GM18519 (cell line): ENCODE measurements around the gene UBE2G2.

ENCODE experiments used
- ATAC-seq: cut with Tn5 transposase; IDR thresholded peaks from one replicate; pipeline ENCODE4 v1.9.1; 2021; ENCODE audit warnings: mild to moderate bottlenecking, moderate library complexity; ENCODE audit not compliant: unreplicated experiment, low FRiP score

UBE2G2 gene

GRCh38 chr21:44766818-44767354 lies 34.7 kb downstream of the UBE2G2 start:
- no peak for ATAC-seq

- no peak for ATAC-seq
These were observed 35.4 kb downstream of the UBE2G2 start for GRCh38 chr21:44766014-44766817.

- no peak for ATAC-seq
These were observed 36.2 kb downstream of the UBE2G2 start for GRCh38 chr21:44765231-44766013.

- no peak for ATAC-seq
These were observed 37.0 kb downstream of the UBE2G2 start for GRCh38 chr21:44764319-44765230.

- ATAC-seq, result no peak
These were observed 37.9 kb downstream of the UBE2G2 start for GRCh38 chr21:44763451-44764318.

DNA sequence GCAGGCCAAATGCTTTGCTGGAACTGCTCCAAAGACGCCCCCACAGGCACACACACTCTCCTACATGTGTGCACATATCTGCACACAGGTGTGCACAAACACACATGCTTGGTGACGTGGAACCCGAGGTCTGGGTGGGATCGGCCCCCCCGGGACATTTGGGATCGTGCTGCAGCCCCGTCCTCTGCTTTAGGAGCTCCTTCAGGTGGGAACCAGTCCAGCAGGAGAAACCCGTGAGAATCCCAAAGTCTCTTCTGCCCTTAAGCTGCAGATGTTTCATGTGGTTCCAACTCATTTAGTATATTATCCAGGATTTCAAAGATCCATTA lies 38.6 kb downstream of the UBE2G2 start:
- ATAC-seq, result no peak

DNA sequence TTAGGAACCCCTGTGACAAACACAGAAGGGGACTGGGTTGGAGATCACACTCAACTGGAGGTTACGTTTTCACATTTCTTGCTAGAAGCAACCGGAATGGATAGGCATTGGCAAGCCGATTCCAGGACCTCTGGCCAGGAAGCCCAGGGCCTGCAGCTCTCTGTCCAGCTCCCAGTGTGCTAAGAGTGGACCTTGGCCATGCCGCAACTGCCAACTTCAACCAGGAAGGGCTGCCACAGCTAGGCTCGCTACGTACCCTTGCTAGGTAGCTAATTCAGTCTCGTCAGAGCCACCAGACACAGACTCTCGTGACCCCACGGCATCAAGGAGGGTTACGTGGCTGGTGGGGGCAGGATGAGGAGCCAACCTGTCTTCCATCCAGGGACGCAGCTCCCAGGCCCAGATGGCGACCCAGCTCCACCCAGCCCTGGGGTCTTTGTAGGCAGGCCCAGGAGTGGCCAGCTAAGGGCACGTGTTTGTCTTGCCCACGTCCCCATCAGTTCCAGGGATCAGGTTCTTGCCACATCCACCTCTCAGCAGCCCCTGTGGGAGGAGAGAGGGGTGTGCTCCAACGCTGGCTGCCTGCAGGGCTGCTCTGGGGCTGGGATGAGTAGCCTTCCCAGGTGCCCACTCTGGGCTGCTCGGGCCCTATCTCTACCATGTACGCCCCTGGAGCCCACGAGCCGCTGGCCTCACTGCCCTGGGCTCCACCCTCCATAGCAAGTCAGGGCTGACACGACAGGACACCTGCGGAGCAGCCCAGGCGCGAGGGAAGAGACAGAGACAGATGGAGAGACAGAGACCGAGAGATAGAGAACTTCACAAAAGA lies 39.2 kb downstream of the UBE2G2 start:
- no peak for ATAC-seq

DNA sequence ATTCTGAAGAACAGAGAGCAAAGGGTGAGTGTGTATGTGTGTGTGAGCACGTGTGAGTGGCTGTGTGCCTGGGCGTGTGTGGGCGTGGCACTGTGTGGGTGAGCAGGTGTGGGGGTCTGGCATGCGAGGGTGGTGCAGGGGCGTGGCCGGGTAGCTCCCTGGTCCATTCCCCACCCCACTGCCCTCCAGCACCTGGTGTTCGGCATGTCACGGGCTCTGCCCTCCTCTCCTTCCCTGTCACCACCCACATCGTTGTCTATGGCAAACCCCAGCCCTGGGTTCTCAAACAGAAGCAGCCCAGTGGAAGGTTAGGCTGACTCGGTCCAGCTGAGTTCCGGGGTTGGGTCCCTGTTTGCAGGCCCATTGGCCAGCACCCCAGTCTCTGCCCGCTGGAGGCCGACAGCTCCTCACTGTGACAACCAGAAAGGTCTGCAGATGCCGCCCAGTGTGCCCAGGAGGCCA lies 39.8 kb downstream of the UBE2G2 start:
- no peak for ATAC-seq

DNA sequence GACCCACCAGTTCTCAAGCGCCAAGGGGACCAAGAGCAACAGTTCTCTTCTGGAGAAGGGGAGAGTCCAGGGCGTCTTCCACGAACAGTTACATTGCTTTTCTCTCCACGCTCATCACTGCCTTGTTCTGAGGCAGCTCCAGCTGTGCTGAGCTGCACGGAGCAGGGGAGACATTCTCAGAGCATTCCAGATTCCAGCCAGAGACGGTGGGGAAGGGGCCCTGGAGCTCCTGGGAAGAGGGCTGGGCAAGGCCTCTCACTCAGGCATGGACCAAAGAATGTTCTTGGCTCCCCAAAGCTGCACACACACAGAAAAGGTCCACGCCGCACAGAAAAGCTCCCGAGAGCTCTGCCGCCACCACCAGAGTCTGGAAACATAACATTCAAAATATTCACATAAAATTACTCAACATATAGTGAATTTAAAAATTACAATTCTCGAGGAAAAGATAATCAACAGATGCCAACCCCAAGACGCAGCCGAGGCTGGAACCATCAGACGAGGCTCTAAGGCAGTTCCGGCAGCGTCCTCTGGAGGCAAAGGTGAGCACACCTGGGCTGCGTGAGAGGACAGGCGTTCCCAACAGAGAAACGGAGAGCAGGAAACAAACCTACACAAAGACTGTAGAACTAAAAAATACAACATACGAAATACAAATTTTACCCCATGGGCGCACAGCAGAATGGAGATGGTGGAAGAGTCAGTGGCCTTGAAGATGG lies 40.5 kb downstream of the UBE2G2 start:
- ATAC-seq, result no peak

GRCh38 chr21:44760376-44760775 lies 41.2 kb downstream of the UBE2G2 start:
- ATAC-seq, result no peak

GRCh38 chr21:44759628-44760285 lies 41.9 kb downstream of the UBE2G2 start:
- no peak for ATAC-seq

DNA sequence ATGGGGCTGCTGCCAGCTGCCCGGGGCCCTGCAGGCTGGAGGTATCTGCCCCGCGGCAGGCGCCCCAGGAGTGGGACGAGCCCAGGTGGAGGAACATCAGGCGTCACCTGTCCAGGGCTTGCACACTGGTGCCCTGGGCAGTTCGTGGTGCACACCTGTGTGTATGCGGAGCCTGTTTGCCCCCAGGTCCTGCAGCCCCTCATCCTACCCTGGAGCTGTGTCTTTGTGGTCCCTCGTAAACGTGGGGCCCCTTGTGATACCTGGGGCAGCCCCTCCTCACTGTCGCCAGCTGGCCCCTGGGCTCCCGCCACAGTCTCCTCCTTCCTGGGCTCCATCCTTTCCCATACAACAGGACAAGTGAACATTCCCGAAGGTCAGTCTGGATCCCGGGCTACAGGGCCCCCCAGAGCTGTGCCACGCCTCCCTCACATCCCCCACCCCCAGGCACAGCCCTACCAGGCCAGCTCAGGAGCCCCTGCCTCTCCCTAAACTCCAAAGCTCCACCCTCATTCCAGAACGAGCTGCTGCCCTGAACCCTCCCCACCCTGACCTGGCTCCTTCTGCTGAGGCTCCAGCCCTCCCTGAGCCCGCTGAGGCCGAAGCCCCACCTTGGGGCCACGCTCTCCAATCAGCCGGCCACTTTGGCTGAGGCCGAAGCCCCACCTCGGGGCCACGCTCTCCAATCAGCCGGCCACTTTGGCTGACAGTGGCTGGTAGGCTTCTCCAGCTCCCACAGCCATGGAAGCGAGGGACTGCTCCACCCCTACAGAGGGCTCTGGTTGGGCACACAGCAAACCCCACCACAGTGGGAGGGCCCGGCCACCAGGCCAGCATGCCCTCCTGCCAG lies 42.6 kb downstream of the UBE2G2 start:
- no peak for ATAC-seq

- no peak for ATAC-seq
These were observed 43.5 kb downstream of the UBE2G2 start for GRCh38 chr21:44758141-44758561.

GRCh38 chr21:44757731-44758130 lies 43.9 kb downstream of the UBE2G2 start:
- ATAC-seq, result no peak

DNA sequence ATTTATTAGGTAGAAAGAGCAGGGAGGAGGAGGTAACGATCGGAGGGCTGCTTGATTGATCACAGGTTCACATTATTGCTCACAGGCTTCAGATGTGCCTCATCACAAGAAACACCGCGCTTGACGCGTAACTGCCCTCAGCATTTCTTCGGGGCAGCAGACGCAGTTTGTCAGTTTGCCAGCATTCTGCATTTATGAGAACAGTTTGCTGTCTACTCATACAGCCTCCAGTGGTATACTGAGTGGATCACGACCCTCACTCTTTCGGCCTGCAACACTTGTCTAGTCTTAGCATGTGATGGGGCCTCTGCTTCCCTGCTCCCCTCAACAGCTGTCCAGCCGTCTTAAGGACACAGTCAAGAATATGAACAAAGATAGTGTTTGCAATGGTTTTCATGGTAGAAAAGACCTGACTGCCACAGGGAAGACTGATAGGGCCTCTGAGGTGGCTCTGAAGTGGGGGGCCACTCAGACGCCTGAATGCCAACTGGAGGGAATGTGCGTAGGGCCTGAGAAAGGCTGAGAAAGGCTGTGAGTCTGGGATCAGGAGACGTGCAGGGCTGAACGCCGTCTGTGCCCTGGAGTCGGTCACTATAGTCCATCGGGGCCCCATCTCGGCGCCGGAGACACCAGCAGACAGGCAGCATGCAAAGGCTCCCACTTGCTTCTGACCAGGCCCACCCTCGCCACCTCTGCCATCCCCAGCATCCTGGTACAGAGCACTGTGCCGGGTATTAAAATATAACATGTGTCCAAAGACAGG lies 45.0 kb downstream of the UBE2G2 start:
- ATAC-seq, result no peak

GRCh38 chr21:44755227-44755626 lies 46.4 kb downstream of the UBE2G2 start:
- ATAC-seq, result no peak
